GM19193 (cell line): ENCODE data around the gene BRIP1.

Source experiments
- POLR2A ChIP-seq: IDR thresholded peaks from 4 replicates; pipeline ENCODE4 v1.6.1; 2011; ENCODE audit not compliant: insufficient read depth, insufficient read length; ENCODE audit errors: extremely low read depth

BRIP1 gene

DNA sequence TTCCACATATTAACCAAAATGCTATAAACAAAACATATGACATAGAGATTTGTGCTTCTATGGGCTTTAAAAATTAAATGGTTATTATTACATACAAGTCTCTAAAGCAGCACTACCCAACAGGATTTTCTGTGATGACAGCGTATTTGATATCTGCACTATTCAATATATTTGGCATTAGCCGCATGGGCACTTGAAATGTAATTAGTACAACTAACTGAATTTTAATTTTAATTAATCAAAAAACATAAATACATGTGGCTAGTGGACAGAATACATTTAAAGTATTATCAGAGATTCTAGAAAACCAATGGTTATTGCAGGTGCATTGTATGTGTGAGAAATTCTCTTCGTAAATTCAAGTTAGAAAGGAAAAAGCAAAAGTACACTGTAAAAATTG lies 45.9 kb downstream of the BRIP1 start:
- no peak for TF ChIP-seq POLR2A

DNA sequence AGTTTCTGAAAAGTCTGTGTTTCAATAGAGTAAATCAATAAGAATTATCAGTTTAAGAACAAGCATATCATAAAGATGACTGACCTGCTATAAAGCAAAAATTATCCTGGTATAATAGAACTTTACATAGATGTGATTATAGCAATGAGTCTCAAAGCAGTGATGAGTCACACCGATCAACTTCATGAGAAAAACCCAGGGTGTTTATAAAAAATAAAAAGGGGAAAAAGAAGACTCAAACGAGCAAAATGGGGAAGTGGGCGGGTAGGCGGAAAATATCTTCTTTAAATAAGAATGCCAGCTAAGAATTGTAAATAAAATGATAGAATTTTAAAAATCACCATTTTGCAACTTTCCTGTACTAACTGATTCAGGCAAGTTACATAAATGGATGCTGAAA lies 46.8 kb downstream of the BRIP1 start:
- no peak for TF ChIP-seq POLR2A

DNA sequence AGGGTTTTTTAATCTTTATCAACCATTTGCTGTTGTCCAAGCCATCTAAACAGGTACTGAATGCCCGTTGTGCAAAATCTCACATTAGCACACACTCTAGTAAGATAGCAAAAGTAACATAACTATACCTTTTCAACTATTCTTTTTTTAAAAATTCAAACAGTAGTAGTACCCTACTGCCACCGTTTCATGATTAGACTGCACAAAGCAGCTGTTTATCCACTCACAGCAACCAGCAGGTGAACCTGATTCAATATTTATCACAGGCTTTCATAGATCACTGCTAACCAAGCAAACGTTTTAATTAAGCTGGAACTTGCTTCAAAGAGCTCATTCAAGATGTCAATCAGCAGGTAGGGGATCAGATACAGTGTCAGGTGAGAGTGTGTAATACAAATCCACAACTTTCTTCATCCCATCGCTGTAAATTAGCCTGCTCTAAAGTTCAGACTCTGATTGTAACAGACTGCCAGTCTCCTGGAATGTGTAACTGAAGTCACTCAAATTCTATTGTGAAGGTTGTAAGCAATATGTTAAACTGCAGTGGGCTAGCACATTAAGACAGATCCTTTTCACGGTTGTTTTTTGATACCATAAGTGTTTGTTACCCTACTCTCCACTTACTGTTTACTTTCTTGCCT lies 47.3 kb downstream of the BRIP1 start:
- no peak for TF ChIP-seq POLR2A

DNA sequence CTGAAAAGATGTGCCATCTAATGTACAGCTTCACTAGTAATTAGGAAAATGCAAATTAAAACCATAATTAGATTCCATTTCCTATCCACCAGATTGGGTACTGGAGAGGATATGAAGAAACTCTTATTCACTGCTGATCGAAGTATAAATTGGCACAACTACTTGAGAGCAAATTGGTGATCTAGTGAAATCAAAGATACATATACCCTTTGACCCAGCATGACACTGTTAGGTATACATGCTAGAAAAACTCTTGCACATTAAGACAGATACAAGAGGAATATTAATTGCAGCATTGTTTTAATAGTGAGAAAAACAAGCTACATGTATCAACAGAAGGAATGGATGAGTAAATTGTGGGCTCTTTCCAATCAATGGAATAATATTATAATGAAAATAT lies 48.8 kb downstream of the BRIP1 start:
- TF ChIP-seq POLR2A: no peak

DNA sequence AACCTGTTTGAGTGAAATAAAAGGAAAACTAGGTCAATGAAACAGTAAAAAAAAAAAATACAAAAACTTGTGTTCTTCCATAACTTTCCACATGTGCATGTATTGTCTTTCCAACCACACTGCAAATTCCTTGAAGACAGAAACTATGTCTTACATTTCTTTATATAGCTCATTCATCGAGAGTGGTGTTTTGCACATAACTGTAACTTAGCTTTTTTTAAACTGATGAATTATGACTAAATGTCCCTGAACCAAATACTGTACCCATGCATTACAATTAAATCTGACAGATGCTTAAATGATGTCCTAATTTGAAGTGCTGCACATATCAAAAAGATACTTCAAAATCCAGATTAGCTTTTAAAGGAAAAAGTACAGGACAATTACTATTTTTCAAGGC lies 50.1 kb downstream of the BRIP1 start:
- no peak for TF ChIP-seq POLR2A

DNA sequence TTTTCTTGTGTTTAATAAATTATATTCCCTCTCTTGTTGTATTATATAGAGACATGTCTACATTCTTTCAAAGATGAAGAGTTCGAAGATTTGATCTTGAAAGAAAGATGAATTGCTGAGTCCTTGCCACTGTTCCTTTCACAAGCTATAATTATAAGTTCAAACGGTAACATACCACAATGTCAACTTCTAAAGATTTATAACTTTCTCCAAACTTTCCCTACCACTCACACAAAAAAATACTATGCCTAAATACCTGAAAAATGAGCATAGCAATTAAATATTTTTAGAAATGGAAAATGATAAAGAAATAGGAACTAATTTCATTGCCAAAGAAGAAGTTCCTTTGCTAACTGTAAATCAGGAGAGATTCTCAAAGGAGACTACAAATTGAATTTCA lies 50.6 kb downstream of the BRIP1 start:
- no peak for TF ChIP-seq POLR2A

DNA sequence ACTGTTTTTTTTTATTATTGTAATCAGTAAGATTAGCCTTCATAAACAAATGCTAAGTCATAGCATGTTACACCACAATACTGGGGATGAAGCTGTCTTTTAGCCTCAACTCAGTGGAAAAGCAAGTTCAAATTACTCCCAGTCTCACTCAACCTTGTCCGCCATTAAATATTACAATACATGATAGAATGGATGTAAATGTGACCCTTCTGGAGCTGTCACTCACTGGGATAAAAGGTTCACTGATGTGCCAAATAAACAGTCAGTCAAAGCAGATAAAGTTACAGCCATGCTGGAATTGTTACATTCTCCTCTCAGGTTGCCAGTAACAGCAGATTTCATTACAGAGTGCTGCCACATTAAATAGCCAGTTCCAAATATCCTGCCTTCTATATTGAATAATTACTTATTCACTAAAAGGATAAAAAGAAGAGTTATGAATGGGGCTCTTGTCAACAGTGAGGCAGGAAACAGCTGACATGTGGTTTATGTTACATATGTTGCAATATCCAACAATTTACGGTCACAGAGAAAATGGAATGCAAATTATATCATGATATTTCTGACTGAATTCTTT lies 53.4 kb downstream of the BRIP1 start:
- no peak for TF ChIP-seq POLR2A

DNA sequence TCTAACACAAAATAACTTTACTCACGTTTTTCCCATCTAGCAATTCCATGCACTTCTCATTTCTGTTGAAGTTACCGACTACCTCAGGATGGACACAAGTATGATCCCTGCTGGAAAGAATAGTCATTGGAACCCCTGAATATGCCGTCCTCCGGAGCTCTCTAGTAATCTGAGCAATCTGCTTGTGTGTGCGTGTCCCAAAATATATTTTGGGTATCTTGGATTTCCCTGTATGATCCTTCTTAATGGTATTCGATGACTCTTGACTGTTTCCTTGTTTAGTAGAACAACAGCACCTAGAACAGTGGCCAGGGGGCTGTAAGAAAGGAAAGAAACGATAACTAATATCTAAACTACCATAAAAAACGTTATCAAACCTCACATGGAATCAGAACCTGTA lies 54.9 kb downstream of the BRIP1 start:
- no peak for TF ChIP-seq POLR2A

DNA sequence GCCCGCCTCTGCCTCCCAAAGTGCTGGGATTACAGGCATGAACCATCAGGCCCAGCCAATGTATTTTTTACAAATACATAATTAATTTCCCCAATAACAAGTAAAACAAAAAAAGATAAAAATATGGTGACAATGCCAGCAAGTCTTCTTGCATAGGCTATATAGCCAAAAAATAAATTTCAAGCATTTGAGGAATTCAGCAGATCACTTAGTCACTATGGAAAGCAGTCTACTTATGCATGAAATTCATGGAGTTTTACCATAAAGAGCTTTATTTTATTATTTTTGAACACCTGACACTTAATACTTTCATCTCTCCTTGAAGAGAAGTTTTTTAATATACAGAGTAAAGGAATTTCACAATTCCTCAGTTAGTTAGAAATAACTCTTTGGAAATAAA lies 56.4 kb downstream of the BRIP1 start:
- TF ChIP-seq POLR2A: no peak

DNA sequence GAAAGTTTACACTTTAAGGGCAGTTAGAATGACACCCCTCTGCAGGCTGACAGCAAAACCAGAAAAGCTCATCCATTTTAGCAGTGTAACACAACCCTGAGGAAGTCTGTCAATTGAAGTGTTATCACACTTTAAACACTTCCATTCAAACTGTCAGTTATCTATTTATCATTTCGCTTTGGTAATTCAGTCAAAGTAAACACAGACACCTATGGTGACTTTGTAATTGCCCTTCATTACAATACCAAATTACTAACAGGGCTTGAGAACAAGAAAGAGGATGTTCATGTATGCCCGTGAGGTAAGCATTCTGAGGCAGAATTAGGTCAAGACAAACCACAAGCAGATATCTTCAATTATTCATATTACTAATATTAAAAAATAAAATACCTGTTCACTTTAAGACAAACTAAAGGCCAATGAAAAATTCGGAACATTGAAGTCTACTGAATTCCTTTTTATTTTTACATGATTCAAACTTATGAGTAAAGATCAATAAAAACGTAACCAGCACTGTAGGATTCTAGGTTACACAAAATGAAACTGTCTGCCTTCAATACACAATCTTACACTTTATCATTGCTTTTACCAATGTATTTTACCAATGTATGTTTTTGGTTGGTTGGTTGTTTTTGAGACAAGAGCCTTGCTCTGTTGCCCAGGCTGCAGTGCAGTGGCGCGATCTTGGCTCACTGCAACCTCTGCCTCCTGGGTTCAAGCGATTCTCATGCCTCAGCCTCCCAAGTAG lies 57.1 kb downstream of the BRIP1 start:
- TF ChIP-seq POLR2A: no peak

DNA sequence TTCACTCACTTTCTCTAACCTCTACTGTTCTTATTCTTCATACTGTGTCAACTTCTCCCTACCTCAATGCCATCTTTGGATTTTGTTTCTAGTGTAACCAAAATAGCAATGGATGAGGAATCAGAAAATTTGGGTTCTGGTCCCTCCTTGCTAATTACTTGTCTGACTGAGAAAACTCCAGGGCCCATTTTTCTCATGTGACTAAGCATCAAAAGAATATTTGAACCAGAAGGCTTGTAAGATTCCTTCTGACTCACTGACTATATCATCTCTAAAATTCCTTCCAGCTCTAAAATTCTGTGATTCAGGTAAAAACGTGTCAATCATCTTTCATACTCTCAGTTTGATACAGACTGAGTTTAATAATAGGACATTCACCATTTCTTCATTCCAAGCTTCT lies 57.9 kb downstream of the BRIP1 start:
- TF ChIP-seq POLR2A: no peak

DNA sequence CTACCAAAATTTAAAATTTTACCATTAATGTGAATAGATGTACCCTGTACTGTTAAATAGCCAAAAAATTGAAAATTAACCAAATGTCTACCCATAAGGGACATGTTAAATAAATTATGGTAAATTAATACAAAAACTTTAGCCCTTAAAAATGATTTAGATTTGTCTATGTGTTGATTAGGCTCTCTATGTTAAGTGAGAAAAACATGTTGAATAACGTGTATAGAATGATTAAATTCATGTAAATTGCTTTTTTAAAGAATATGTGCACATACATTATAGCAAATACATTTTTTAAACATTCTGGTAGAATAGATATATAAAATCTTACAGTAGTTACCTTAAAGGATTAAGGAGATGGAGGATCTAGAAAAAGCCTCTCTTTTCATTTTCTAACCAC lies 59.5 kb downstream of the BRIP1 start:
- TF ChIP-seq POLR2A: no peak

DNA sequence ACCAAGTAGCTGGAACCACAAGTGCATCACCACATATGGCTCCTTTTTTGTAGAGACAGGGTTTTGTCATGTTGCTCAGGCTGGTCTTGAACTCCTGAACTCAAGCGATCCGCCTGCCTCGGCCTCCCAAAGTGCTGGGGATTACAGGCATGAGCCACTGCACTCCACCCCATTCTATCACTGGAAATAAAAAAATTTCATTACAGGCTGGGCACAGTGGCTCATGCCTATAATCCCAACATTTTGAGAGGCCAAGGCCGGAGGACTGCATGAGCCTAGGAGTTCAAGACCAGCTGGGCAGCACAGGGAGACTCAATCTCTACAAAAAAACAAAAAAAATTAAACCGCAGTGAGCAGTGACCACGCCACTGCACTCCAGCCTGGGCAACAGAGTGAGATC lies 60.1 kb downstream of the BRIP1 start:
- TF ChIP-seq POLR2A: no peak

DNA sequence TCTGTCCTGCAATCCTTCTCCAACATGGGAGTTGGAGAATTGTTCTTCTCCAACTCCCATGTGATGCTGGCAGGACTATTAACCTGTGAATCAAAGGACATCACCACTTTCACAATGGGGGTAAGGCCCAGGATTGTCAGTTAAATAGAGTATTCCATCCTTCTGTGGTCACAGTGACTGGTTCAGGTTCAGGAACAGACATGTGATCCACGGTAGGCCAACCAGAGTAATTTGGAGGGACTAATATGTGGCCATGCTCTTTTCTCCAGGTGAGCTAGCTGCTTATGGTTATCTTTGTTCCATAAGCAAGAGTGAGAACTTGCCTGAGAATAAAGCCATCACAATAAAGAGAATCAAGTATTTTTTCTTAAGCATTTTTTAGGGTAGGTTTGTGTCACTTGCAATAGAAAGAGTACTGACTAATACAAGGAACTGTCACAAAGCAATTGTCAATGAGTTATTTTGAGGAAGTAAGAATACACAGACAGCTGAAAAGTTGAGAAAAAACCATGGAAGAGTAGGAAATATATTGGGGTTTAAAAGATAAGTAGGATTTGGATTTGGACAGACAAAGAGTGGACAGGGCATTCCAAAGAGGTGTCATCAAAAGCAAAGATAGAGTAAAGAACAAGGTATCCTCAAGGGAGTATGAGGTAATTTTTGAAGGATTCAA lies 63.4 kb downstream of the BRIP1 start:
- TF ChIP-seq POLR2A: no peak

DNA sequence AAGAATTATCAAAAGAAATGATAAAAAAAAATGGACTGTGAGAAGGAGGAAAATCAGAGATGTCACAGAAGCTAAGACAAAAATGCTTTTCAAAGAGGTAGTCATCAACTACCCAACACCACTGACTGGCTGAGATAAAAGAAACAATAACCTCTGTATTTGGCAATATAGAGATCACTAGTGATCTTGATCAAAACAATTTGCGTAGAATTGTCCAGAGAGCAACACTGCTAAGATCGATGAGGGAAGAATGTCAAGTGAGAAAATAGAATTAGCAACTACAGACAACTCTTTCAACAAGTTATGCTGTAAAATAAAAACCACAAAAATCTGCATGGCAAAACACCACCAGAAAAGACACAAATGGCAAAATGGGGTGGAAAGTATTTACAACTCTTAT lies 66.0 kb downstream of the BRIP1 start:
- TF ChIP-seq POLR2A: no peak

DNA sequence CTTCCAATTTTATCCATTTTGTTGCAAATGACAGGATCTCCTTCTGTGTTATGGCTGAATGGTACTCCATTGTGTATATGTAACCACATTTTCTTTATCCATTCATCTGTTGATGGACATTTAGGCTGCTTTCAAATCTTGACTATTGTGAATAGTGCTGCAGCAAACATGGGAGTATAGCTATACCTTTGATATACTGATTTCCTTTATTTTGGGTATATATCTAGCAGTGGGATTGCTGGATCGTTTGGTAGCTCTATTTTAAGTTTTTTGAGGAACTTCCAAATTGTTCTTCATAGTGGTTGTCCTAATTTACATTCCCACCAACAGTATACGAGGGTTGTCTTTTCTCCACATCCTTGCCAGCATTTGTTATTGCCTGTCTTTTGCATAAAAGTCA lies 67.8 kb downstream of the BRIP1 start:
- TF ChIP-seq POLR2A: no peak
